ENCODE measurements around the gene PDE4B. TPM values are rescaled to one million over a fixed set of nuclear protein-coding genes. Genes with fewer than 3 reads are reported as not detected.

PDE4B gene
- total RNA-seq, 1 donor from 2014 or later = 29.0 TPM

GRCh38 chr1:66360285-66360724, 567.6 kb downstream of the PDE4B start:
- no peak for DNase-seq (ENCODE audit: extremely low spot score in 2 of 2)
- Histone ChIP-seq H3K36me3 (peaks cover 0 to 16% of the 10 kb centered on the region in 2 donors), H3K4me3 (no peak overlapping the region), H3K27me3 (no peaks in the 10 kb centered on the region), H3K9me3 (no peaks in the 10 kb centered on the region), H3K4me1 (peaks cover 15% of the 10 kb centered on the region), H3K27ac (no peak overlapping the region)
- intact Hi-C loops (cut with DNase I) = no loop called here
- TF ChIP-seq, protein P1, sequence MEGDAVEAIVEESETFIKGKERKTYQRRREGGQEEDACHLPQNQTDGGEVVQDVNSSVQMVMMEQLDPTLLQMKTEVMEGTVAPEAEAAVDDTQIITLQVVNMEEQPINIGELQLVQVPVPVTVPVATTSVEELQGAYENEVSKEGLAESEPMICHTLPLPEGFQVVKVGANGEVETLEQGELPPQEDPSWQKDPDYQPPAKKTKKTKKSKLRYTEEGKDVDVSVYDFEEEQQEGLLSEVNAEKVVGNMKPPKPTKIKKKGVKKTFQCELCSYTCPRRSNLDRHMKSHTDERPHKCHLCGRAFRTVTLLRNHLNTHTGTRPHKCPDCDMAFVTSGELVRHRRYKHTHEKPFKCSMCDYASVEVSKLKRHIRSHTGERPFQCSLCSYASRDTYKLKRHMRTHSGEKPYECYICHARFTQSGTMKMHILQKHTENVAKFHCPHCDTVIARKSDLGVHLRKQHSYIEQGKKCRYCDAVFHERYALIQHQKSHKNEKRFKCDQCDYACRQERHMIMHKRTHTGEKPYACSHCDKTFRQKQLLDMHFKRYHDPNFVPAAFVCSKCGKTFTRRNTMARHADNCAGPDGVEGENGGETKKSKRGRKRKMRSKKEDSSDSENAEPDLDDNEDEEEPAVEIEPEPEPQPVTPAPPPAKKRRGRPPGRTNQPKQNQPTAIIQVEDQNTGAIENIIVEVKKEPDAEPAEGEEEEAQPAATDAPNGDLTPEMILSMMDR (IDR thresholded peaks at IDR 0.05) = no peak
- TF ChIP-seq POLR2AphosphoS5 (IDR thresholded peaks at IDR 0.05; ENCODE audit: insufficient read depth in 1 of 2, low read depth in 1 of 2) (no peak), POLR2A (IDR thresholded peaks at IDR 0.05) (no peak)

GRCh38 chr1:66364578-66365391, 572.1 kb downstream of the PDE4B start:
- Histone ChIP-seq H3K36me3 (peaks cover 0 to 23% of the 10 kb centered on the region in 2 donors), H3K27me3 (no peaks in the 10 kb centered on the region), H3K9me3 (no peaks in the 10 kb centered on the region), H3K27ac (no peak overlapping the region), H3K4me3 (no peak overlapping the region), H3K4me1 (peaks cover 4% of the 10 kb centered on the region)
- no peak for DNase-seq (ENCODE audit: extremely low spot score in 2 of 2)
- intact Hi-C loops (cut with DNase I) = no loop called here
- TF ChIP-seq POLR2AphosphoS5 (IDR thresholded peaks at IDR 0.05; ENCODE audit: insufficient read depth in 1 of 2, low read depth in 1 of 2) = no peak
- TF ChIP-seq, protein P1 (IDR thresholded peaks at IDR 0.05) = no peak
- no peak for TF ChIP-seq POLR2A (IDR thresholded peaks at IDR 0.05)

- Histone ChIP-seq H3K9me3 (no peaks in the 10 kb centered on the region), H3K27ac (no peak overlapping the region), H3K36me3 (peaks cover 0 to 23% of the 10 kb centered on the region in 2 donors), H3K27me3 (no peaks in the 10 kb centered on the region), H3K4me1 (no peaks in the 10 kb centered on the region), H3K4me3 (no peak overlapping the region)
- no peak for DNase-seq (ENCODE audit: extremely low spot score in 2 of 2)
- TF ChIP-seq POLR2AphosphoS5 (IDR thresholded peaks at IDR 0.05; ENCODE audit: insufficient read depth in 1 of 2, low read depth in 1 of 2) = no peak
- TF ChIP-seq POLR2A (IDR thresholded peaks at IDR 0.05) = no peak
- TF ChIP-seq, protein P1 (IDR thresholded peaks at IDR 0.05) = no peak
- intact Hi-C loops (cut with DNase I) = no loop called here
Observed at GRCh38 chr1:66365635-66366034, 572.9 kb downstream of the PDE4B start.

- H3K4me1 ChIP-seq = peaks cover 6% of the 10 kb centered on the region
- intact Hi-C loops (cut with DNase I) = no loop called here
- H3K4me3 ChIP-seq = no peak overlapping the region
- TF ChIP-seq POLR2AphosphoS5 (IDR thresholded peaks at IDR 0.05; ENCODE audit: insufficient read depth in 1 of 2, low read depth in 1 of 2) = no peak
- TF ChIP-seq, protein P1 (IDR thresholded peaks at IDR 0.05) = no peak
- no peak for TF ChIP-seq POLR2A (IDR thresholded peaks at IDR 0.05)
- peaks cover 0 to 23% of the 10 kb centered on the region in 2 donors for H3K36me3 ChIP-seq
- H3K9me3 ChIP-seq = no peaks in the 10 kb centered on the region
- DNase-seq (ENCODE audit: extremely low spot score in 2 of 2) = no peak
- H3K27me3 ChIP-seq = no peaks in the 10 kb centered on the region
- no peak overlapping the region for H3K27ac ChIP-seq
Observed at GRCh38 chr1:66366634-66367033, 573.9 kb downstream of the PDE4B start.

DNA sequence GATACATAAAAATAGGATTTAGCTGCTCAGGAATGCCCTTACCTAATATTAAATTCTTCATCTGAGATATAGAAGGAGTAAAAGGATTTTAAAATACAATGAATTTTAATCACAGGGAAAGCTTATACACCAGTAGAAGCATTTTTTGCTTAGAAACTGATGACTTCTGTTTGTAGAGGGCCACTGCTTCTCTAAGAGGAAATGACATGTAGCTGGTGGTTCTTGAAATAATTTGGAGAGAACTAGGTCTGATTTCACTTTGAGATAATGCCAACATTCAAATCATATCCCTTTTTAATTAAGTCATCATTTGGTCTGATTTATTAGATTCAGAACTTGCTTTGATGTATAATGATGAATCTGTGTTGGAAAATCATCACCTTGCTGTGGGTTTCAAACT, 574.7 kb downstream of the PDE4B start:
- Histone ChIP-seq H3K27me3 (no peaks in the 10 kb centered on the region), H3K4me1 (peaks cover 10% of the 10 kb centered on the region), H3K27ac (no peak overlapping the region), H3K9me3 (no peaks in the 10 kb centered on the region), H3K36me3 (peaks cover 0 to 22% of the 10 kb centered on the region in 2 donors), H3K4me3 (no peak overlapping the region)
- TF ChIP-seq, protein P1 (IDR thresholded peaks at IDR 0.05) = no peak
- DNase-seq (ENCODE audit: extremely low spot score in 2 of 2) = no peak
- intact Hi-C loops (cut with DNase I) = no loop called here

Measured in vagina (tissue), 2 donors.